T-helper 2 cell treated with Interferon-gamma antibody and Interleukin-4, amounts not matched to agents 100 ng/mL and 5 ng/mL, for 36 hours (primary cell): ENCODE data around the gene HMX1. TPM values are rescaled to one million over a fixed set of nuclear protein-coding genes. Genes with fewer than 3 reads are reported as not detected.

Source experiments
- intact Hi-C: fragments of 100-400 bp; cut with micrococcal nuclease; formaldehyde crosslinking; loops from one replicate; pipeline ENCODE4 v1.15.1; 2023
- total RNA-seq: library from RNA; stranded (reverse); gene quantifications from 2 replicates; pipeline ENCODE4 v1.2.3, GENCODE V29; 2022

Gene HMX1
- total RNA-seq, 1 donor from 2014 or later: not detected

DNA sequence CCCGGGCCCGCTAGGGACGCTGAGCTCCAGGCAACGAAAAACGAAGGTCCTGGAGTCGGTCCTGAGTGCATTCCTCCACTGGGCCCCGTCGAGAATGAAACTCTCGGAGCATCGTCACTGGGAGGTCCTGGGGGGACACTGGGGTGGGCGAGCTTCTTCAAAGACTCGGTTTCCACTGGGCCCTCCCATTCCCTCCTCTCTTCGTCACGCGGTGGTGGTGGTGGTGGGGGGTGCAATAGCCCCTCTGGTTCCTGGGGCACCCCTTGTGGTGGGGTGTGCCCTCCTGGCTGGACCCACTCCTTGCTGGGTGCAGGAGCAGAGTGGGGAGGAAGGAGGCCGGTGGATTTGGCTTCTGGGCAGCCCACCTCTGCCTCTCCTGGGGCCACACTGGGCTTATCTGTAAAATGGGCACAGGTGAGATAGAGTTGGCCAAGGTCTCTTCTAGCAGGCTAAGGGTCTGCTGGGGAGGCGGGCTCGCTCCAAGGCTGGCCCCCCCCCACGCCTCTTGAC, 12.9 kb downstream of the HMX1 start:
- intact Hi-C loops: loop anchor here (1.0 kb wide), 1 partner anchor 36 kb away; no protein-coding TSS in a partner anchor

DNA sequence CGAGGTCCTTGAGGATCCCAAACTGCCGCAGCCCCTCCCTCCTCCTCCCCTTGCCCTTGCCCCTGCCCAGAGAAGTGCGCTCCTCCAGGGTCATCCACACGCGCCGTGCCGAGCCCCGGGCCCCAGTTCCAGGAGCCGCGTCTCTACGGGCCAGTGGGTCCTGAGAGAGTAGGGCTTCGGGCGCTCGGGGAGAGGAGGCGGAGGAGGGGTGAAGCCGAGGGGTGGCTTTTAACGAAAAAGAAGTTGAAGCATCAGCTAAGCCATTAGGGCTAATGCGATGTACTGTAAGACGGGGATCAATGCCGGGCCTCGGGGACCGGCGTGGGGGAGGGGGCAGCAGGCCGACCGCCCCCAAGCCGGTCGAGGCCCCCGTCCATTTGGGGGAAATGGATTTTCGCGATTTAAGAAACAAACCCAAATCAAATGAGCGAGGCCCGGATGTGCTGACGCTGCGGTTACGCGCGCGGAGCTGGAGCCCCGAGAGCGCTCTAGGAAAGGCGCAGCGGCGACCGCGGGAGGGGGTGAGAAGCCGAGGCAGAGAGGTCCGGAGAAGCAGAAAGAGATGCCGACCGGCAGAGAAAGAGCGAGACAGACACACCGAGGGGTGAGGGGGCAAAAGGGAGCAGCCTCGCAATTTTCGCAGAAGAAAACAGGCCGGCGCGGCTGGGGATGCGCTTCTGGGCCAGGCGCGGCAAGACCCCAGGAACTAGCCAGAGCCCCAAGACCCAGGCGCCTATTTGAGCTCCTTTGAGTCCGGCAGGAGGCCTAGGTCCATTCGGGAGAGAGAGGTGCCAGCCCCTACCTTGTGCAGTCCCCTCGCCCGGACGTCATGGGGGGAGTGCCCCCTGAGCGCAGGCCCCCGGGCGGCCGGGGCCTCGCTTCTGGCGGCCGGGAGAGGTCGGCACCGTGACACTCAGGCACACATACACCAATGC, 13.6 kb downstream of the HMX1 start:
- intact Hi-C loops: loop anchor here (1.0 kb wide), 1 partner anchor 36 kb away; no protein-coding TSS in a partner anchor

DNA sequence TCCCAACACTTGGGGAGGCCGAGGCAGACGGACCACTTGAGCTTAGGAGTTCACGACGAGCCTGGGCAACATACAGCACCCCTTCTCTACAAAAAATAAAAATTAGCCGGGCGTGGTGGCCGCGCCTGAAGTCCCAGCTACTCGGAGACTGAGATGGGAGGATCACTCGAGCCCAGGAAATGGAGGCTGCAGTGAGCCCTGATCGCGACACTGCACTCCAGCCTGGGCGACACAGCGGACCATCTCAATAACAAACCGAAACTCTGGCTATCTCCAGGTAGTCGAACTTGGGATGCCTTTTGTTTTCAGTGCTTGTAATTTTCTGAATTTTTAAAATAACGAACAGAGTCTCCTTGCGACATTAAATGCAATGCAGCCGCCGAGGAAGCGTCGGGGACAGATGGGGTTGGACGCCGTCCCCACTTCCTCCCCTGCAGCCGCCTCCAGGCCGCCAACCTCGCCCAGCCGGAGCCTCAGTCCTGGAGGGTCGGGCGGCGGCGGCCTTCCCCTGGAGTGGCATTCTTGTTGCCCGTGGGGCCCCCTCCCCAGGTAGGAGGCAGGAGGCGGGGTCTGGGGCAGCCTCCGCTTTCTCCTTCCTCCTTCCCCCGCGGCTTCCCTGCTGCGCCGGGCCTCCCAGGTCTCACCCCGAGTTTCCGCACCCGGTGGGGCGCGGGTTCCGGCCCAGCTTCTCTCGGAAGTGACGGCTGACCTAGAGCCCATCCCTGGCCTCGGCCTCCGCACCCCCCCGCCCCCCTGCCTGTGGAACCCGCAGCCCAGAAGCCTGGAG, 14.6 kb downstream of the HMX1 start:
- intact Hi-C loops: no loop called here

DNA sequence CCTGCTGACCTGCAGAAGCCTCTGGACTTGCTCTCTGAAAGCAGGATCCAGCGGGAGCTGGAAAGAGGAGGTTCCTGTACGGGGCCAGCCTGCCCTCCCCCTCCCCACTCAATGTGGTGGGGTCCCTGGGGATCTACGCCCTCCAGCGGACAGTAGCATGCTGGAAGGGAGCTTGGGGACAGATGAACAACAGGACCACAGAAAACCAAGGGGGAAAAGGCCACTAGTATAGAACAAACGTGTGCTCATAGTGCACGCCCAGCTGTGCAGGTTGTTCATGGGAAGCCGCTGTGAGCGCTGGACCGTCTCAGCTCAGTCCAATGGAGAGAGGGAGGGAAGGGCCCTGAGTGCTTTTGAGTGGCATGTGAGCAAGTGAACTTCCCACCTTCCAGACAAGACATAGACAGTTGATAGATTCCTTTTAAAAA, 15.8 kb downstream of the HMX1 start:
- intact Hi-C loops: no loop called here

DNA sequence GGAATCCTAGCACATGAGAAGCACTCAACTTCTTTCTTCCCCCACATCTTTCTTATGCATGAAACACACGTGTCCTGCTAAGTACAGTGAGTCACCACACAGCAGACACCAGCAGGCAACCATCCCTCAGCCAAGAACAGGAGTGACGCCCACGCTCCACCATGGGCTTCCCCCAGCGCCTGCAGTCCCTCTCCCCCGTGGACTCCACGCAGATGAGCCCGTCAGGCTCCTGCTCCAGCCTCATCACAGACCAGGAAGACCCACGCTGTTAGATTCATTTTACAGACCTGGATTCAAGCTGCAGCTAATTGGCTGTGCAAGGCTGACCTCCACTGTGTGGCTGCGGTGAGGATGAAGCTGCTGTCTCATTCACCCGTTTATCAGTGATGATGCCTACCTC, 16.7 kb downstream of the HMX1 start:
- intact Hi-C loops: no loop called here

DNA sequence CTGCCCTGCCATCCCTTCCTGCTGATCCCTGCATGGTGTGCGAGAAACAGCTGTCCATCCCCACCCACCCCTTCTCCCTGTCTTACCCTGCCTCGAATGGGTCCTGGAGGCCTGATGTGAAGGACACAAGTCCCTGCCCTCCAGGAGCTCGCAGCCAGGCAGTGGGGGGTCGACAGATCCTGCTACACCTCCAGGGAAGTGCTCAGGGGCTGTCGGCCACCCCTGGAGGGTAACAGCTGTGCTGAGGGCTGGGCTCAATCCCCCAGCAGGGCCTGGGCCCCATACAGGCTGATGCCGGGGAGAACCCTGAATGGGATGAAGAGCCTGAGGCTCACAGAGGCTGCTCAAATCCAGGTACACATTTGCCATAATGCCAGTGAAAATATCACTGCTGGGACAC, 17.6 kb downstream of the HMX1 start:
- intact Hi-C loops: no loop called here

DNA sequence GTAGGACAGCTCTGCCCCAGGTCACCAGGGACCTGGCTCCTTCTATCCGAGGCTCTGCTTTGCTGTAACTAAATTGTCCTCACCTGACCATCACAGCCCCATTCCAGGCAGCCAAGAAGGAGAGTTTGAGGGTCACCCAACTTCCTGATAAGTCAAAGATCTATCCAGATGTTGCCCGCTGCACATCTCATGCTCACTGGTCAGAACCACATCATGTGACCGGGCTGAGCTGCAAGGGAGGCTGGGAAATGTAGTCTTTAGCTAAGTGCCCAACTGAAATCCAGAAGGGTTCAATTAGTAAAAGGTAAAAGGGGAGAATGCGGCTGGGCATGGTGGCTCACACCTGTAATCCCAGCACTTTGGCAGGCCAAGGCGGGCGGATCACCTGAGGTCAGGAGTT, 18.4 kb downstream of the HMX1 start:
- intact Hi-C loops: no loop called here

DNA sequence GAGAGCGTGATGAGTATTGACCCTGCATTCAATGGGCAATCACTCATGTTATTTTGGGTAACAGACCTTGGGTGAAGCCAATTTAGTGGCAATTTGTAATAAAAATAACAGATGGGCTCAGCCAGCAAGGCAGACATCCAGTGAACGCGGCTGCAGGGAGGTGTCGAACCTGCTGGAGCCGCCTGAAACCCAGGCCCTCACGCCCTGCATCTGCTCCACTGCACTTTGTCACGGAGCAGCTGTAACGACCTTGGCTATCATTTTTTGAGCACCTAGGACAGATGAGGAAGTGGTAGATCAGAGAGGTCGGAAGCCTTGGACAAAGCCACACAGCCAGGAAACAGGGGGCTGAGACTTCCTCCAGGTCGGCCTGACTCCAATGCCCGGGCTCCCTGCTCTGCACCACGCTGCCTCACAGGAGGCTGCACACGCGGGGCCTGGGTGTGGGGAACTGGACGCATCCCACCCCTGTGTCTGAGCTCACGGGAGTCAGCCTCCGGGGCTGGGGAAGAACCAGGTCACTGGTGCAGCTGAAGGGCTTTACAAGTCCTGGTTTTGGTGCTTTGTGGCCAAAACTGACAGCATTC, 19.4 kb downstream of the HMX1 start:
- intact Hi-C loops: no loop called here

DNA sequence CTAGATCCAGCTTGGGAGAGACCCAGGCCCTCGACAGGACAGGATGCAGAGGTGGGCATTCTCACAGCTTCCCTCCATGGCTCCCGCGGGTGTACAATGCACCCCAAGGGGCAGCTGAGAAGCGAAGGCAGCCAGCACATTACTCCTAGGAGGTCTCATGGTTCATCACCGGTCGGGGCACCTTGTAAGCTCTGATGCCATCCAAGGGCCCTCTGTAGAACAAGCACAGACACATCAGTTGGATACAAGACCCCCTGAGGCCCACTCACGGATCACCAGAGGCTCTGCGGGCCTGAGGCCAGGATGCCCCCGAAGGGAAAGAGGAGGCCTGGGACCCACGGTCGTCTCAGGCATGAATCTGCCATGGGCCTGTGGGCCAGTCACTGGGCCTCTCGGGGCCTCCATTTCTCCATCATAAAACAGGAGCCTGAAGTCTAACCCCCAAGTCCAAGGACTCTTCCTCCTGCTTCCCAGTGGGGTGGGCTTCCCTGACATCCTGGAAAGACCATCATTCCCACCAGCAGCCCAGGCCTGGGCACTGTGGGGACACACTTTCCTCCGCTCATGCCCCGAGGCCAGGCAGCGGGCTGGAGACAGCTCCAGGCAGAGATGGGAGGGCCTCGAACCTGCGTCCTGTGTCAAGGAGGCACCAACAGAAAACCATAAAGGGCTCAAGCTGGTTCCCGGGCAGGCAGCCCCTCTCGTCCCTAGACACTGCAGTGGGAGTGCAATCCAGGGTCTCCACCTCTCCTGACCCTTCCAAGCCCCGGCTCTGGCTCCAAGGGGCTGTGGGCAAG, 20.1 kb downstream of the HMX1 start:
- intact Hi-C loops: no loop called here

DNA sequence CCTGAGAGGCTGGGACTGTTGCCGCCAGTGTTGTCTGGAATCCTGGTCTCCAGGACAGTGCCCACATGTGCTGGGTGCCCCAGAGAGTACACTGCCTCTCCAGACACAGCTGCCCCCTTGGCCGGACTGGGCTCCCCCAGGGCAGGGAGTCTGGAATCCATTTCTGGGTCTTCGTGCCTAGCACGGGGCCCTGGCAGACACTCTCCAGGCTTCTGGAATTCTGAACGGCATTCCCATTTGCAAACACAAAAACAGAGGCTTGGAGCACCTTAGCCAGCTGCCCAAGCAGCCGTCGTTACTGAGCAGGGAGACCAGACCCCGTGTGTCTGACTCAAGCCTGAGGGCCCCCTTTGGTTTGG, 20.8 kb downstream of the HMX1 start:
- intact Hi-C loops: no loop called here

DNA sequence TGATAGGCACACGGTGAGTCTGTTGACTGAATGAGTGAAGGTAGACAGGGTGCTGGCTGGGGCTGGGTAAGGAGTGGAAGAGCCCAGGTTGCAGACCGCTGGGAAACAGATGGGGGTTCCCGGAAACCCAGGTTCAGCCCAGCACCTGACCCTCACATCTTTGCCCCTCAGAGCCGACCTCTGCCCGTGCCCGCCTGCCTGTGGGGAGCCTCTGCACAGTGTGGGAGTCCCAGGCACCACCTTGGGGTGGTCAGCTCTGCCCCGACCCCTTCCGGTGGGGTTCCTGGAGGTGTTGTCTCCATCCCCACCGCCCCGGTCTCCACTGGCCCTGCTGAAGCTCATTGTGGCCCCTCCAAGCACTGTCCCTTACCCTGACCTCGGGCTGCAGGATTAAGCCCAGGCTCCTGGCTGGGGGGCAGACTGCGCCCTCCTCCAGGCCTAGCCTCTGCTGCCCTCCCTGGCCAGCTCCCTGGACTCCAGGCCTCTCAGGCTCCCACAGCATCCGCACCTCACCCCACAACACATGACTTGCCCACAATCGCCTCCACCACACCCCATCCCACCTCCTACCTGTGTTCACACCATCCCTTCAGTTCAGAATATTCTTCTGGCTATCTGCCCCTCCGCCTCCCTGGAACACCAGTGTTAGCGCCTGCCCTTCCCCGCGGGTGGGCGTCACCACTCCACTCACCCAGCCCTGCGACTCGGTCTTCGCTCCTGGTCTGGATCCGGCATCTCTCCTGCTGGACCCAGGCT, 21.4 kb downstream of the HMX1 start:
- intact Hi-C loops: no loop called here

DNA sequence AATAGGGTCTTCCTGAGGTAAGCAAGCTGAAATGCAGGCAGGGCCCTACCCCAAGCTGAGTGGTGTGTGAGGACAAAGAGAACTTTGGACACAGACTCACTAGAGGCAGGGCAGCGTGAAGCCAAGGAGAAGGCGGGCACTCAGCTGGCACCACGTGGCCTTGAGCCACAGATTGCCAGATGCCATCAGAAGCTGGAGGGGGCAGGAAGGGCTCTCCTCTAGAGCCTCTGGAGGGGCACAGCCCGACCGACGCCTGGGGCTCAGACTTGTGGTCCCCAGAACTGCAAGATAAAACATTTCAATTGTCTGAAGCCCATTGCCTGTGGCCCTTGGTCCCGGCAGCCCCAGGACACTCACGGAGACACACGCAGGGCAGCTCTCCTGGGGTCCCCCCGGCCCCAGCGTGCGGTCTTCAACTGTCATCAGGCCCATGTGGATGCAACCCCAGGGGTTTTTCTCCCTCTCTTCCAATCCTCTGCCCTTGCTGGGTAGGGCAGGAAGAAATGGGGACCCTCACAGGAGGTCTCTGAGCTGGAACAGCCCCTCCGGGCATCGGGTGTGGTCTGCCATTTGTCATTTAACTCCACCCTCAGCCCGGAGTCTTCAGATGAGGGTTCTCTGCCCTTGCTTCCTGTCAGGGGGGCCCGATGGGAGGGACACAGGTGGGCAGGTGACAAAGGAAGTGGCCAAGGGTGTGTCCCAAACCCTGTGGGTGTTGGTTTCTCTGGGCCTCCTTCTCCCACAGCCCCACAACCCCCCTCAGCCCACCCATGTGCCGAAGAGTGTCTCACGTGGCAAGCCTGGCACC, 22.2 kb downstream of the HMX1 start:
- intact Hi-C loops: no loop called here

DNA sequence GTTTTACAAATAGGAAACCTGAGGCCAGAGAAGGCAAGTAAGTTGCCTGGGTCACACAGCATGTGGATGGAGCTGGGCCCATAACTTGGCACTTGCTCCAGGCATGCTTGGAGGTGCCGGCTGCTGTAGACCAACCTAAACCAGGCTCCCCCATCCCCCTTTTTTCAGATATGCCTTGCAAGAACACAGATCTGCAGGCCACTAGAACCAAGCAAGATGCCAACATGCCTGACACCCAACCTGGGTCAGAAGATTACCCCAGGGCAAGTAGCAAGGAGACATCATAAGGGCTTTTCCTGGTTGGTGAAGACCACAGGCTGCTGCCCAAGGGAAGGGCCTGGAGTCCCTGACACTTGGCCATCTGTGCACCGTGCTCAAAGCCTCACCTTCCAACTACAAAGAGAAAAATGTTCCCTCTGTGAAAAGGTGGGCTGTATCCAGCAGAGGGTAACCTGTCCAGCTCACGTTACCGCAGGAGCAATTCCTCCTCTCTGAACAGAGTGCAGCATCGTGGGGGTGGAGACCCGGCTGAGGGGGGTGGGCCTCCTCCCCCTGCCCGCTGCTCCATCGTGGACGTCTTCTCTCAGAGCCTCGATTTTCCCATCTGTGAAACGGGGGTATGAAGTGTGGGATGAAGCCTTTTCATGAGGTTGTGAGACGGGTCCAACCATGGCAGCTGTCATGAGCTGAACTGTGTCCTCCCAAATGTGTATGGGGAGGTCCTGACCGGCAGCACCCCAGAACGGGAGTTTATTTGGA, 23.0 kb downstream of the HMX1 start:
- intact Hi-C loops: no loop called here

DNA sequence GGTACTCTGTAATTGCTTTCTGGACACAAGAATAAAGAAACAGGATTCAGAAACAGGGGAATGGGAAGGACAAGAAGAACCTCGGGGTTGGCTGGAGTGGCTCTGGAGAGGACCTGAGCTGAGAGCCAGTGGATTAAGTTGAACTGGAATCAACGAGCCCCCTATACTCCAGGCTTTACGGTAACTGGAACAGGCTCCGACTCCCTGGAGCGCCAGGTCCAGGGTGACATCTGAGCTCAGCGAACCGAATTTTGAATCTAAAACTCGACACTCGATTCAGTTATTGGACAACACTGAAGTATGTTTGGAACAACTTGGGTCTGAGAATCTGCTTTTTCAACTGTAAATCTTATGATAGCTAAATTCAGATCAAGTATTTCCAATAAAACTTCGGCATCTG, 23.9 kb downstream of the HMX1 start:
- intact Hi-C loops: no loop called here

DNA sequence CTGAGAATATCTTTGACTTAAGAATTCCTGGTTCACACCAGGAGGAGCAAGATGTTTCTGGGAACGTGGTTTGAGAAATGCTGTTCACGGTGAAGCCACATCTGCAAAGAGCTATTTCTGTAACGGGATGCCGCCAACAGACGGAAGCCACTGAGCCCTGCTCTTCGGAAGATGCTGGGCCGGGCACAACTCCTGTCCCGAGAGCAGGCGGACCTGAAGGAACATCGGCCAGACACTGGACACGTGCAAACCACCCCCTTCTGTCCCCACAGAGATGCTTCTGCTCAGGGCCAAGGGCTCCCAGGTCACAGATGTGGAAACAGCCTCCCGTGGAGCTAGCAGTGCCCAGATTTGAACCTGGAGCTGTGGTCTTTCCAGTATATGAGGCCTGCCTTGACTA, 24.3 kb downstream of the HMX1 start:
- intact Hi-C loops: no loop called here

DNA sequence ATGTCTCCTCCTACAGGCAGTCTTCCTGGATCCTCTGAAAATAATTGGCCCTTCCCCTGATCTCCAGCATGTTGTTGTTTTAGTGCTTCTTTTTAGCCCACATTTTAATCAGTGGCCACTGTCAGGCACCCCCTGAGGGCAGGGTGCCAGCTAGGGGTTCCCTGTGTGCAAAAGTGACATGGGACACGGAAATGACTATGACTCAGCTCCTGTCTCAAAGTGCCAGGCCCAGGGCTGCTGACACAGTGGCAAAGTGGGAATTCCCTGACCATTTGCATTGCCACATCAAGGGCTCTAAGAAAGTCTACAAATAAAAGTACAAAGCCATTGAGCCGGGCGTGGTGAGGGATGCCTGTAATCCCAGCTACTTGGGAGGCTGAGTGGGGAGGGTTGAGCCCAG, 24.8 kb downstream of the HMX1 start:
- intact Hi-C loops: no loop called here

DNA sequence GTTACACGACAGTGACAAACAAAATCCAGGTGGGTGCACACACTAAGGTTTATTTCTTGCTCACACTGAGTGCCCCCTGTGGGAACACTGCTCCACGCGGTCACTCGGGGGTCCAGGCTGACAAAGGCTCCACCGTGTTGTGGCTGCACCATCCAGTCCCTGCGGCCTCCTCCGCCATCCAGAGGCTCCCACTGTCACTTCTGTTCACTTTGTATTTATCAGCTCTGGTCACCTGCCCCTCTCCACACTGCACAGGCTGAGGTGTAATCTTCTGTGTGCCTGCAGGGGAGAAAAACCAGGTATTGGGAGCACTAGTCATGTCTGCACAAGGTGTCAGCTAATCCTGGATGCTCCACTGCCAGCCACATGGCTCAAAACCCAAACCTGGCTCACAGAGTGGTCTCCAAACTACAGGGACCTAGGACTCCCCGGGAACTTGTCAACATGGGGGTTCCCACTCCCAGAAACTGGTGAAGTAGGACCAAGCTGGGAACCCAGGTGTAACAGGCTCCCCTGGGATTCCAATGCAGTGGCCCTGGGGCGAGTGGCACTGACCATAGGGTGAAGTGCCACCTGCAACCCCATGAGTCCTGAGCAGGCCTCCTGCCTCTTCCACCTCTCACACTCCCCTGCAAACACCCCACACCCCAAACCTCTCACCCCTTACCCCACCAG, 25.5 kb downstream of the HMX1 start:
- intact Hi-C loops: no loop called here
